ENCODE data around the gene NPTN.
A peak's percentile ranks its signal among the peaks of the same experiment; 100 is the strongest.
"Not testable (repeated sequence)": the region's sequence is repeated elsewhere in the genome, so short reads cannot be mapped to it uniquely, and the experiment has no call there.

NPTN gene

DNA sequence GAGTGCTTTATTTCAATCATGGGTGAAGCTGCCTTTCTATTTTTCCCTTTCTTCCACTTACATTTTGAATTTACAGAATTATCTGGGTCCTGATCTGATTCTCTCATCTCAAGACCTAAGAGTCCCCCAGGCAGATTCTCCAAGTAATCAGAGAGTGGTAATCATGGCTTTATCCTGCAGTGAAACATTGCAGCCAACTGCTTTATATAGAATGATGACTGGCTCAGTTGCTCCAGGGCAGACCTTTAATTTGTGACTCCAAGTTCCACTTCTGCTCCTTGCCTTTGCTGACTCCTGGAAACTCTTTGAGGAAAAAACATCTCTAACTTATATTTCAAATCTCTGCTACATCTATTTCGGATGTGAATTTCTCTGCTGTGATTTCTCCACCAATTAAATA lies 25.5 kb upstream of the NPTN start:
- TF ChIP-seq, protein P1, sequence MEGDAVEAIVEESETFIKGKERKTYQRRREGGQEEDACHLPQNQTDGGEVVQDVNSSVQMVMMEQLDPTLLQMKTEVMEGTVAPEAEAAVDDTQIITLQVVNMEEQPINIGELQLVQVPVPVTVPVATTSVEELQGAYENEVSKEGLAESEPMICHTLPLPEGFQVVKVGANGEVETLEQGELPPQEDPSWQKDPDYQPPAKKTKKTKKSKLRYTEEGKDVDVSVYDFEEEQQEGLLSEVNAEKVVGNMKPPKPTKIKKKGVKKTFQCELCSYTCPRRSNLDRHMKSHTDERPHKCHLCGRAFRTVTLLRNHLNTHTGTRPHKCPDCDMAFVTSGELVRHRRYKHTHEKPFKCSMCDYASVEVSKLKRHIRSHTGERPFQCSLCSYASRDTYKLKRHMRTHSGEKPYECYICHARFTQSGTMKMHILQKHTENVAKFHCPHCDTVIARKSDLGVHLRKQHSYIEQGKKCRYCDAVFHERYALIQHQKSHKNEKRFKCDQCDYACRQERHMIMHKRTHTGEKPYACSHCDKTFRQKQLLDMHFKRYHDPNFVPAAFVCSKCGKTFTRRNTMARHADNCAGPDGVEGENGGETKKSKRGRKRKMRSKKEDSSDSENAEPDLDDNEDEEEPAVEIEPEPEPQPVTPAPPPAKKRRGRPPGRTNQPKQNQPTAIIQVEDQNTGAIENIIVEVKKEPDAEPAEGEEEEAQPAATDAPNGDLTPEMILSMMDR (IDR thresholded peaks at IDR 0.05; ENCODE audit: control extremely low read depth, extremely low read depth, low read depth, missing control alignments) = no peak
- ChIA-PET CTCF (interaction anchor here (1.0 to 1.4 kb wide), 2 partner anchors 19 to 22 kb away, joined by 4 to 6 read pairs; no protein-coding TSS in a partner anchor), POLR2A (no interaction called here)
- no peak for DNase-seq (ENCODE audit: extremely low spot score)

DNA sequence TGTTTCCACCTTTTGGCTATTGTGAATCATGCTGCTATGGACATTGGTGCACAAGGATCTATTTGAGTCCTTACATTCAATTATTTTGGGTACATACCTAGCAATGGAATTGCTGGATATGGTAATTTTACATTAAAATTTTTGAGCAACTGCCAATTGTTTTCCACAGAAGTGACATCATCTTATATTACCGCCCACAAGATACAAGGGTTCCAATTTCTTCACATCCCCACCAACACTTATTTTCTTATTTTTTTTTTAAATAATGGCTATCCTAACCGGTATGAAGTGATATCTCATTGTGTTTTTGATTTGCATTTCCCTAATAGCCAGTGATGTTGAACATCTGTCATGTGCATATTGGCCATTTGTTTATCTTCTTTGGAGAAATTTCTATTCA lies 22.5 kb upstream of the NPTN start:
- ChIA-PET CTCF (interaction anchor here (1.6 kb wide), 1 partner anchor 19 kb away, joined by 4 read pairs; no protein-coding TSS in a partner anchor), POLR2A (no interaction called here)
- DNase-seq (ENCODE audit: extremely low spot score) = no peak
- TF ChIP-seq, protein P1 (IDR thresholded peaks at IDR 0.05; ENCODE audit: control extremely low read depth, extremely low read depth, low read depth, missing control alignments) = no peak

DNA sequence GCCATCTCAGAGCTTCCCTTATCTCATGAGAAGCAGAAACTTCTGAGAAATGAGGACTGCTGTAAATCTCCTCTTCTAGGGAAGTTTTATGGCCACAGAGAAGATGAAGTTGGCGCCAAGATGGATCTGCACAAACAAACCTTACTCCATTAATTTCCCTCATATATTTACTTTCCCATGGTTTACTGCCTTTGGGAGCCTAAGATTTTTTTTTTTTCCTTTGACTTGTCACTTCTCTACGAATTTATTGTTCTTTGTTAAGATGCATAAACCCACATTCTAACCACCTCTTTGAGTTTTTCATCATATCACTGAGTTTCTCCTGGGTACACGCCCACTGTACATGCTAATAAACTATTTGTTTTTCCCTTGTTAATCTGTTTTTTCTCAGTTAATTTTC lies 21.5 kb upstream of the NPTN start:
- POLR2A ChIA-PET = no interaction called here
- TF ChIP-seq, protein P1 (IDR thresholded peaks at IDR 0.05; ENCODE audit: control extremely low read depth, extremely low read depth, low read depth, missing control alignments) = no peak
- CTCF ChIA-PET = interaction anchor here (1.0 kb wide), 1 partner anchor 22 kb away, joined by 3 read pairs; no protein-coding TSS in a partner anchor

DNA sequence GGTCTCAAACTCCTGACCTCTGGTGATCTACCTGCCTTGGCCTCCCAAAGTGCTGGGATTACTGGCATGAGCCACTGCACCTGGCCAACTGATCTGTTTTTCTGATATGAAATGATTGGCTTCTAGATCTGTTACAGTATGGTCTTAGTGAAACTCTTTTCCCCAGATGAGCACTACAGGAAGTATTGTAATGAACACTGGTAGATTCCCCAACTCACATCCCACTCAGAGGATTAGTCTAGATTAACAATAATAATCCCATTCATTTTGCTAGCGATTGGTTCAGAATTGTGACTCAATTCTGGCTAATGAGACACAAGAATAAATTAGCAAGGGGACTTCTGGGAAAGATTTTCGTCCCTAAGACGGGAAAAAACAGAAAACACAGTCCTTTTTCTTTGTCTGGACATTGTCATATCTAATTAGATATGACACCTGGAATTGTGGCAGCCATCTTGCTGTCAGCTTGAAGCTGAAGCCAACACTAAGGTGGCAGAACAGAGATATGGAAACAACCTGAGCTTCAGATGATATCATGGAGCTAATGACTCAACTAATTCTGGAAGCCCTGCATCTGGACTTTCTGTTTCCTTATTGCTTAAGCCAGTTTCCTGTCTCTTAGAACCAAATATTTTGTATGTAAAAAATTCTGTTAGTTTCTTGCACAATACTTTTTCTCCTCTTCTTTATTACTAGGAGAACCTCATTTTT lies 17.4 kb upstream of the NPTN start:
- POLR2A ChIA-PET = no interaction called here
- CTCF ChIA-PET = interaction anchor here (1.2 to 2.8 kb wide), 3 partner anchors 15 to 50 kb away, joined by 3 to 28 read pairs (median 4); no protein-coding TSS in a partner anchor
- TF ChIP-seq, protein P1 (IDR thresholded peaks at IDR 0.05; ENCODE audit: control extremely low read depth, extremely low read depth, low read depth, missing control alignments) = no peak
- peak; percentile 47 for DNase-seq (ENCODE audit: extremely low spot score)

More for the DNA sequence above, 21.5 kb upstream of the NPTN start:
- DNase-seq (ENCODE audit: extremely low spot score) = no peak

DNA sequence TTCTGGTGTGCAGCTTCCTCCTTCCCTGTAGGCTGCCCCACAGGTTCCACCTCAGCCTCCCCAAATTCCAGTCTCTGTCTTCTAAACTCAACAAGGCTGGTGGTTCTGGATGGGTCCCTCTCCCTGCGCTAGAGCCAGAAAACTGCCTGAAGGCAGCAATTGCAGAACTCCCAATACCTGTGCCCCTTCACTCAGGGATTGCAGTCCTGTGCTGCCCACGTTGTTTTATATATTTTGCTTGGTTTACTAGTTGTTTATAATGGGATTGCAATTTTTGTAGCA lies 14.8 kb upstream of the NPTN start:
- TF ChIP-seq, protein P1 (IDR thresholded peaks at IDR 0.05; ENCODE audit: control extremely low read depth, extremely low read depth, low read depth, missing control alignments) = no peak
- DNase-seq (ENCODE audit: extremely low spot score) = no peak
- ChIA-PET CTCF (interaction anchor here (1.3 to 4.8 kb wide), 2 partner anchors 12 to 29 kb away, joined by 4 to 38 read pairs; no protein-coding TSS in a partner anchor), POLR2A (no interaction called here)

DNA sequence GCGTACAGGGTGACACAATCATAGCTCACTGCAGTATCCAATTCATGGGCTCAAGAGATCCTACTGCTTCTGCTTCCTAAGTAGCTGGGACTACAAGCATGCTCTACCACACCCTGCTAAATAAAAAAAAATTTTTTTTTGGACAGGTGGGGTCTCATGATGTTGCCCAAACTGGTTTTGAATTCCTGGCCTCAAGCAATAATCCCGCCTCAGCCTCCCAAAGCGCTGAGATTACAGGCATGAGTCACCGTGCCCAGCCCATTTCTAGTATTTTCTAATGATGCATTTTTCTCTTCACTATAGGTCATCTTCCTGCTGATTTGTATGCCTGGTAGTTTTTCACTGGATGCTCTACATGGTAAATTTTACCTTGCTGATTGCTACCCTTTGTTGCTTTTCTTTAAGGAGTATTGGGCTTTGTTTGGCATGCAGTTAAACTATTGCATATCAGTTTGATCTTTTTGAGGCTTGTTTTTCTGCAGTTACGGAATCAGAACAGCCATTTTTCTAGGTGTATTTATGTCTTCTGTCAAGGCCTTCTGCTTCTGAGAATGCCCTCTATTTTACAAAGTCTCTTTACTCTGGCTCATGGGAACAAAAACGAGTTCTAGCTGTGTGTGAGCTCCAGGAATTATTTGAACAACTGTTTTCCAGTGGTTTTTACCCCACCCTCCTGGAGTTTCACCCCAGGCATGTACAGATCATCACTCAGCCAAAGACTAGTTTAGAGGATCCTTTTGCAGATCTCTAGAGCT lies 14.2 kb upstream of the NPTN start:
- no peak for DNase-seq (ENCODE audit: extremely low spot score)
- TF ChIP-seq, protein P1 (IDR thresholded peaks at IDR 0.05; ENCODE audit: control extremely low read depth, extremely low read depth, low read depth, missing control alignments) = no peak
- ChIA-PET POLR2A (no interaction called here), CTCF (interaction anchor here (0.7 to 4.8 kb wide), 3 partner anchors 11 to 87 kb away, joined by 3 to 38 read pairs (median 4); no protein-coding TSS in a partner anchor)

DNA sequence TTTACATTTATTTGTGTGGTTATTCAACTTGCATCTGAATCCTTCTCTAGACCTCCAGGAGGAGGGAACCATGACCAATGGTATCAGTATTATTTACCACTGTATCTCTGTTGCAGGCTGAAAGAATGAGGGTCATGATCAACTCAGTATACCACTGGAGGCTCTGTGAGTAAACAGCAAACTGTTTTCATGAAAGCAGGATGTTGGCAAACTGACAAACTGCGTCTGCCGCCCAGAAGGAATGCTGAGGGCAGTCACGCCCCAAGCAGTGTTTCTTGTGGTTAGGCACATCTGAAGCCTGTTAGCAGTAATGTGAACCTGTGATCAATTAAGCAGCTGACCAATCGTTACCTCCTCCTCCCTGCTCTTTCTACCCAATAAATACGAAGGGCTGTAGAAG lies 6.3 kb upstream of the NPTN start:
- CTCF ChIA-PET = interaction anchor here (1.3 to 6.8 kb wide), 4 partner anchors 9 to 79 kb away, joined by 4 to 38 read pairs (median 6); no protein-coding TSS in a partner anchor
- POLR2A ChIA-PET; DNase-seq (ENCODE audit: extremely low spot score): not testable (repeated sequence)
